Measurements from ENCODE around the gene ELOB. TPM values are rescaled to one million over a fixed set of nuclear protein-coding genes. Genes with fewer than 3 reads are reported as not detected.

The ELOB gene
- total RNA-seq, 1 donor from 2014 or later = 239 TPM

DNA sequence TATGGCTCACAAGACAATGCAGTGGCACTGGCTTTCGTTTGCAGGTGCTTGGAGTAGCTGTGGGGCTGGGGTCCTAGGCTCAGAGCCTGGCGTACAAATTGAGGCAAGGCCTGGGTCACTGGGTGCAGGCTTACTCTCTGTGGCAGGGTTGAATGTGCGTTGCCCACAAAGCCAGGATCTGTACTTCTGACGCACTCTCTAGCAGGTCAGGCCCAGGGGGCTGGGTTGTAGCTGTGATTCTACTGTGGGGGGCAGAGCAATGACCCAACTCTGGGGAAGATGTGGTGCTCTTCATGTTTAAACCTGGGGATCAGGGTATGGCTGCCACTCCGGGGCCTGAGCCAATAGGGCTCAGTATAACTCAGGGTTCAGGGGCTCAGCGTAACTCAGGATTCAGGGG, 33.6 kb upstream of the ELOB start:
- no peak for DNase-seq (ENCODE audit: low read depth)

GRCh38 chr16:2809149-2809760, 32.2 kb upstream of the ELOB start:
- no peak for DNase-seq (ENCODE audit: low read depth)

DNA sequence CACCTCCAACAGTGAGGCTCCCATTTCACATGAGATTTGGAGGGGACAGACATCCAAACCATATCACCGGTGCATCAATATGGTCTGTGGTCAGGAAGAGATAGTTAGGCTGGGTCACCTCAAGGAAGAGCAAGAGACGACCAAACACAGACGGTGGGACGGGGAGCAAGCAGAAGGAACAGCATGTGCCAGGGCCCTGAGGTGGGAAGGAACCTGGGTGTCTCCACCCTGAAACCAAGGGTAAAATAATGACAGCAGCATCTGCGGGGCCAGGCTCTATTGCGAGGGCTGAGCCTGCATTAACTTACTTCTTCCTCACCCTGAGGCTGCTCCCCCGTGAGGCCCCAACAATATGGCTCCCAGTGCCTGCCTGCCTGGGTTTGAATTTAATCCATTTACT, 31.1 kb upstream of the ELOB start:
- no peak for DNase-seq (ENCODE audit: low read depth)

DNA sequence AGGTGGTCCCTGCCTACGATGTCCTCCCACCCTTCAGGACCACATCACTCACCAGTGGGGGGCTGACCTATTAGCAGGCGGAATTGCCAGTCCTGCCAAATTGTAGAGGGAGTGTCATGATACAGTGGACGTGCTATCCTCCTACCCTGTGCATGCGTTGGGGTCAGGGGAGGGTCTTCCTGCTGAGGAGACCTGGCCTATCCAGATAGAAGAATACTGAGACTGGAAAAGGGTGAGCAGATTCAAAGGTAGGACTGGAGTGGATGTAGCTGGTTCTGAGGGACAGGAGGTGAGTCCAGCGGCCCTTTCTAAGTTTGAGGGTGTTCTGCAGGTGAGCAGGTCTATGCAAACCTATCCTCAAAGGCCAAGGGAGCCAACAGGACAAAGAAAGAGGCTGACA, 29.2 kb upstream of the ELOB start:
- DNase-seq (ENCODE audit: low read depth) = no peak

DNA sequence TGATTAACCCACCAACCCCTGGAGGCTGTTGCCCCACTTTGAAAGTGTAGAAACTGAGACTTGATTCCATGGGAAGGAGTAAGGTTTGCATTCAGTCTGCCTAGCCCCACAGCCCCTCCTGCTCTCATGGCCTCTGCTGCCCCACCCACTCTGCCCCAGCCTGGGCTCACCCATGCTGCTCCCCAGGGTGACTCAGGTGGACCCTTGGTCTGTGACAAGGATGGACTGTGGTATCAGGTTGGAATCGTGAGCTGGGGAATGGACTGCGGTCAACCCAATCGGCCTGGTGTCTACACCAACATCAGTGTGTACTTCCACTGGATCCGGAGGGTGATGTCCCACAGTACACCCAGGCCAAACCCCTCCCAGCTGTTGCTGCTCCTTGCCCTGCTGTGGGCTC, 27.6 kb upstream of the ELOB start:
- DNase-seq (ENCODE audit: low read depth) = no peak

- DNase-seq (ENCODE audit: low read depth) = no peak
Observed at GRCh38 chr16:2803545-2804195, 26.6 kb upstream of the ELOB start.

GRCh38 chr16:2799859-2800226, 22.8 kb upstream of the ELOB start:
- peak; percentile 69 for DNase-seq (ENCODE audit: low read depth)

- no peak for DNase-seq (ENCODE audit: low read depth)
Observed at GRCh38 chr16:2799205-2799858, 22.3 kb upstream of the ELOB start.

DNA sequence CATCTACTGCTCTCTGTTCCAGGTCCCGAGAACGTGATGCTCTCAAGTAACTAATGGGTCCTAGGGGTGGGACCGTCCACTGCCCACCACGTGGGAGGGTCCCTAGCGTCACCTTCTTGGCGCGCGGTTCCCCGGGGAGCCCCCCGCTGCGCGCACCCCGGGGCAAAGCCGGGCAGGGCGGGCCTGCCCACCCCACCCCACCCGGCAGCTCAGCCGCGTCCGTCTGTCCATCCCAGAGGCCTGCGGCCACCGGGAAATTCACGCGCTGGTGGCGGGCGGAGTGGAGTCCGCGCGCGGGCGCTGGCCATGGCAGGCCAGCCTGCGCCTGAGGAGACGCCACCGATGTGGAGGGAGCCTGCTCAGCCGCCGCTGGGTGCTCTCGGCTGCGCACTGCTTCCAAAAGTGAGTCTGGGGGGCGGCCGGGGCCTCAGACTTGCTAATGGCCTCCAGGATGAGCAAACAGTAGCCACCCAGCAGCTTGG, 21.7 kb upstream of the ELOB start:
- DNase-seq (ENCODE audit: low read depth) = no peak

GRCh38 chr16:2795395-2796143, 18.5 kb upstream of the ELOB start:
- DNase-seq (ENCODE audit: low read depth) = no peak

DNA sequence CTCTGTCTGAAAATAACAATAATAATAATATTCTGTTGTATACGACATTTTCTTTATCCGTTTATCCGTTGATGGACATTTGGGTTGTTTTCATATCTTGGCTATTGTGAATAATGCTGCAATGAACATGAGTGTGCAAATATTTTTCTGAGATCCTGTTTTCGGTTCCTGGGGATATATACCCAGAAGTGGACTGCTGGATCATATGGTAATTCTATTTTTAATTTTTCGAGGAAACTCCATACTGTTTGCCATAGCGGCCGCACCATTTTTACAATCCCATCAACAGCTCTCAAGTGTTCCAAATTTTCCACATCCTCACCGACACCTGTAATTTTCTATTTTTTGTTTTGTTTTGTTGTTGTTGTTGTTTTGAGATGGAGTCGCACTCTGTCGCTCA, 15.9 kb upstream of the ELOB start:
- no peak for DNase-seq (ENCODE audit: low read depth)

DNA sequence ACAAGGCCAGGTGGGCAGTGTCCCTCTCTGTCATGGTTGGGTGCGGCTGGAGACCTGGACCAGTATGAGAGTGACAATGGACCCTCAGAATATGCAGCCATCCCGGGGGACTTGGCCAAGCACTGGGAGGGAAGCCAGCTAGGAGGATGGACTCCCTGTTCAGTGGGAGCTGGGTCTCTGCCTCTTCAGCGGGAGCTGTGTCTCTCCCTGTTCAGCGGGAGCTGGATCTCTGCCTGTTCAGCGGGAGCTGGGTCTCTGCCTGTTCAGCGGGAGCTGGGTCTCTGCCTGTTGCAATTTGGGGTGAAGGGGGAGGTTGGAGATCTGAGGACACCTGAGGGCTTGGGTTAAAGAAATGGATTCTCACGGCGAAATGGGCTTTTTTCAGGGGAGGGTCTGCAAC, 14.1 kb upstream of the ELOB start:
- DNase-seq (ENCODE audit: low read depth) = no peak

GRCh38 chr16:2790631-2791030, 13.6 kb upstream of the ELOB start:
- DNase-seq (ENCODE audit: low read depth) = no peak

DNA sequence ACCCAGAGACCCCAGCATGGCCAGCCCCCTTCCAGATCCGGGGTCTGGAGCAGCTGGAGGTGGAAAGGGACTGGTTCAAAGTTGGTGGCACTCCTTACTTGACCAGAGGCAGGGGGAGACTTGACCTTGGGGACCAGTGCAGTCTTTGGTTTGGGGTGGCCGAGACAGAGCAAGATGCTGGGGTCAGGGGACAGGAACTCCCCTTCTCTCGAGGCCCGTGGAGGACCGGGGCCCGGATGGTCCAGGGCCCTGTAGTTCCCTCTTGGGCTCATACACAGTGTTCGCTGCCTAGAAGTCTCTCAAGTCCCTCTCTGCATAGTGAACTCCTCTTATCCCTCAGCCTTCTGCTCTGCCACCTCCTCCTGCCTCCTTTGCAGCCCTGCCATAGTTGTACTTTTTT, 10.9 kb upstream of the ELOB start:
- DNase-seq (ENCODE audit: low read depth) = no peak

DNA sequence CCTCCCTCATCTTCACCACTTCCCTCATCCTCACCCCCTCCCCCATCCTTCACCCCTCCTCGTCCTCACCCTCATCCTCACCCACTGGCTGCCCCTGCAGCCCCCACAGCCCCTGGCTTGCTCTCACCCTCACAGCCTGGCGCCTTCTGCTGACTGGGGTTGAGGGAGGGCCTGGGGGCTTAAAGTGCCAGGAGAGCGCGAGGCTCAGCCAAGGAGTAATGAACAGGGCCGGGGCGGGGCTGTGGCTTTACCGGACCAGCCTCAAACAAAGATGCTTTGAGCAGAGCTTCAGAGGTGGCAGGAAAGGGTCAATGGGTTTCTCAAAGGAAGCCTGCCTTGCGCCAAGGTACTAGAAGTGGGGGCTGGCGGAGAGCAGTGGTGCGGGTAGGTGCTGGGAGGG, 10.3 kb upstream of the ELOB start, which contains the start of gene PRSS33:
TSS of gene PRSS33 (minus strand) at position 155 of the 400 bp plus-strand sequence. CDS start 1,013 bp downstream, outside the sequence.
- DNase-seq (ENCODE audit: low read depth) = no peak

- DNase-seq (ENCODE audit: low read depth) = no peak
Observed at GRCh38 chr16:2786826-2787151, 9.7 kb upstream of the ELOB start.

DNA sequence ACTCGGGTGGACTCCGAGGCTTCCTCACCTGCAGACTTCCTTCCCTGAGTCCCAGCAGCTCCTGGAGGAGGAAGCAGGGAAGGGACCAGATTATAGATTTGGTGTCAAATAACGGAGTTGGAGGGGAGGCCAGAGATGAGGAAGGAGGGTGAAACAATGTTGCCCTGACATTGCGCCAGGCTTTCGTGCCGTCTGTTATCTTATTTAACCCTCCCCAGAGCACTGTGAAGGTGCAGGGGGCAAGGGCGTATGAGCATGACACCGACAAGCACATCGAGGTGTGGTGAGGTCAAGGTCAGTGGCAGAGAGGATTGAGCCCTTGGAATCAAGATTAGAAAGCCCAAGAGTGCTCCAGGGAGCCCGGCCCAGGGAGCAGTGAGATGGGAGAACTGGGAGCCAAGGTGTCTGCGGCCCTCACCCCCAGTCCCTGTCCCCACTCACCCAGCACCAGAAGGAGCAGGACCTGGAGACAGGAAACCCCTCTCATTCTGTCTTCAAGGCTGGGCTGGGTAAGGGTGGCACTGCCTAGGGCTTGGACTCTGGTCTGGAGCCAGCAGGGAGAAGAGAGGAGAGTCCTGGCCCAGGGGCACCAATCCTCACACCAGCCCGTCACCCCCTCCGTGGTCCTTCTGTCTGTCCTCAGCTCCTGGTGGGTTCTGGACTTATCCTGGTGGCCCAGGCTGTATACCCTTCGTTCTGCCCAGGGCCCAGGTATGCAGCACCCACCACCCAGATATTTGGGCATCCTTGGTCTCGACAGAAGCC, 9.2 kb upstream of the ELOB start:
- DNase-seq (ENCODE audit: low read depth) = no peak

GRCh38 chr16:2785101-2785991, 8.3 kb upstream of the ELOB start:
- DNase-seq (ENCODE audit: low read depth) = no peak

GRCh38 chr16:2784358-2785100, 7.4 kb upstream of the ELOB start:
- DNase-seq (ENCODE audit: low read depth) = no peak

Data from renal cortical epithelial cell (primary cell).